HEK293 (cell line): ENCODE measurements around the gene RSRC1.

Experiments used
- FEZF1 ChIP-seq: fragments of 450-650 bp; formaldehyde crosslinking; IDR thresholded peaks from 2 replicates; pipeline ENCODE4 v1.5.1; 2016; ENCODE audit warnings: missing biosample characterization, missing genetic modification characterization
- GLI2 ChIP-seq: fragments of 450-650 bp; formaldehyde crosslinking; IDR thresholded peaks from 2 replicates; pipeline ENCODE4; 2017; ENCODE audit warnings: missing biosample characterization, missing genetic modification characterization, low read depth, borderline replicate concordance
- HOXD13 ChIP-seq: sonication (generic); formaldehyde crosslinking; IDR thresholded peaks from 2 replicates; pipeline ENCODE4 v1.8.0; 2022; ENCODE audit warnings: missing genetic modification reagents, borderline replicate concordance
- ZEB2 ChIP-seq: fragments of 450-650 bp; formaldehyde crosslinking; IDR thresholded peaks from 2 replicates; pipeline ENCODE4 v1.5.1; 2016; ENCODE audit warnings: missing biosample characterization, missing genetic modification characterization
- ZFP37 ChIP-seq: fragments of 450-650 bp; formaldehyde crosslinking; IDR thresholded peaks from 2 replicates; pipeline ENCODE4 v1.5.1; 2016; ENCODE audit warnings: missing biosample characterization, missing genetic modification characterization
- ZFP41 ChIP-seq: fragments of 450-650 bp; formaldehyde crosslinking; IDR thresholded peaks from 2 replicates; pipeline ENCODE4 v1.5.1; 2016; ENCODE audit warnings: missing biosample characterization, missing genetic modification characterization, borderline replicate concordance
- ZNF121 ChIP-seq: fragments of 450-650 bp; formaldehyde crosslinking; IDR thresholded peaks from 2 replicates; pipeline ENCODE4 v1.5.1; 2016; ENCODE audit warnings: missing biosample characterization, missing genetic modification characterization
- ZNF132 ChIP-seq: fragments of 450-650 bp; formaldehyde crosslinking; IDR thresholded peaks from 2 replicates; pipeline ENCODE4 v1.5.1; 2017; ENCODE audit warnings: missing biosample characterization, missing genetic modification characterization, borderline replicate concordance
- ZNF138 ChIP-seq: fragments of 450-650 bp; formaldehyde crosslinking; IDR thresholded peaks from 2 replicates; pipeline ENCODE4 v1.5.1; 2016; ENCODE audit warnings: missing biosample characterization, missing genetic modification characterization, borderline replicate concordance
- ZNF140 ChIP-seq: fragments of 450-650 bp; formaldehyde crosslinking; IDR thresholded peaks from 2 replicates; pipeline ENCODE4 v1.5.1; 2016; ENCODE audit warnings: missing biosample characterization, missing genetic modification characterization
- ZNF157 ChIP-seq: fragments of 450-650 bp; formaldehyde crosslinking; IDR thresholded peaks from 2 replicates; pipeline ENCODE4 v1.5.1; 2016; ENCODE audit warnings: missing biosample characterization, missing genetic modification characterization
- ZNF202 ChIP-seq: fragments of 450-650 bp; formaldehyde crosslinking; IDR thresholded peaks from 2 replicates; pipeline ENCODE4 v1.5.1; 2016; ENCODE audit warnings: missing biosample characterization, missing genetic modification characterization, borderline replicate concordance
- ZNF266 ChIP-seq: fragments of 450-650 bp; formaldehyde crosslinking; IDR thresholded peaks from 2 replicates; pipeline ENCODE4 v1.5.1; 2016; ENCODE audit warnings: missing biosample characterization, missing genetic modification characterization, low read depth
- ZNF362 ChIP-seq: fragments of 450-650 bp; formaldehyde crosslinking; IDR thresholded peaks from 2 replicates; pipeline ENCODE4 v1.5.1; 2016; ENCODE audit warnings: missing biosample characterization, missing genetic modification characterization
- ZNF37A ChIP-seq: fragments of 450-650 bp; IDR thresholded peaks from 2 replicates; pipeline ENCODE4 v1.5.1; 2018; ENCODE audit warnings: missing biosample characterization, missing genetic modification characterization
- ZNF398 ChIP-seq: fragments of 450-650 bp; formaldehyde crosslinking; IDR thresholded peaks from 2 replicates; pipeline ENCODE4 v1.5.1; 2017; ENCODE audit warnings: missing biosample characterization, missing genetic modification characterization
- ZNF404 ChIP-seq: fragments of 450-650 bp; formaldehyde crosslinking; IDR thresholded peaks from 2 replicates; pipeline ENCODE4 v1.5.1; 2017; ENCODE audit warnings: missing biosample characterization, missing genetic modification characterization
- ZNF514 ChIP-seq: fragments of 450-650 bp; formaldehyde crosslinking; IDR thresholded peaks from 2 replicates; pipeline ENCODE4 v1.5.1; 2016; ENCODE audit warnings: missing biosample characterization, missing genetic modification characterization
- ZNF518A ChIP-seq: fragments of 450-650 bp; formaldehyde crosslinking; conservative IDR thresholded peaks from 2 replicates; pipeline ENCODE4 v1.5.1; 2016; ENCODE audit warnings: low read depth, missing biosample characterization, missing genetic modification characterization
- ZNF521 ChIP-seq: fragments of 450-650 bp; formaldehyde crosslinking; IDR thresholded peaks from 2 replicates; pipeline ENCODE4 v1.5.1; 2017; ENCODE audit warnings: missing biosample characterization, mild to moderate bottlenecking, missing genetic modification characterization
- ZNF544 ChIP-seq: fragments of 450-650 bp; formaldehyde crosslinking; IDR thresholded peaks from 2 replicates; pipeline ENCODE4 v1.5.0; 2017; ENCODE audit warnings: missing biosample characterization, missing genetic modification characterization
- ZNF580 ChIP-seq: fragments of 450-650 bp; formaldehyde crosslinking; IDR thresholded peaks from 2 replicates; pipeline ENCODE4 v1.5.1; 2016; ENCODE audit warnings: missing biosample characterization, missing genetic modification characterization
- ZNF585B ChIP-seq: fragments of 450-650 bp; formaldehyde crosslinking; IDR thresholded peaks from 2 replicates; pipeline ENCODE4 v1.5.1; 2016; ENCODE audit warnings: missing biosample characterization, missing genetic modification characterization
- ZNF596 ChIP-seq: fragments of 450-650 bp; IDR thresholded peaks from 2 replicates; pipeline ENCODE4 v1.5.0; 2018; ENCODE audit warnings: missing biosample characterization, mild to moderate bottlenecking, missing genetic modification characterization, moderate library complexity
- ZNF658 ChIP-seq: fragments of 450-650 bp; formaldehyde crosslinking; IDR thresholded peaks from 2 replicates; pipeline ENCODE4; 2016; ENCODE audit warnings: missing biosample characterization, missing genetic modification characterization
- ZNF692 ChIP-seq: fragments of 450-650 bp; formaldehyde crosslinking; IDR thresholded peaks from 2 replicates; pipeline ENCODE4 v1.5.1; 2016; ENCODE audit warnings: missing biosample characterization, missing genetic modification characterization
- ZNF701 ChIP-seq: fragments of 450-650 bp; formaldehyde crosslinking; IDR thresholded peaks from 2 replicates; pipeline ENCODE4 v1.5.1; 2016; ENCODE audit warnings: missing biosample characterization, missing genetic modification characterization
- ZNF776 ChIP-seq: fragments of 450-650 bp; formaldehyde crosslinking; IDR thresholded peaks from 2 replicates; pipeline ENCODE4 v1.5.0; 2017; ENCODE audit warnings: missing biosample characterization, missing genetic modification characterization, borderline replicate concordance
- ZNF843 ChIP-seq: fragments of 450-650 bp; formaldehyde crosslinking; IDR thresholded peaks from 2 replicates; pipeline ENCODE4 v1.5.1; 2016; ENCODE audit warnings: missing biosample characterization, missing genetic modification characterization

RSRC1 gene

GRCh38 chr3:158105119-158105709 lies 4.7 kb upstream of the RSRC1 start (continued):
- no peak for TF ChIP-seq ZNF518A
- TF ChIP-seq ZNF692 (tag by site-specific recombination) = 0 out of 2 replicates have a peak, but pooled peaks have one; percentile 47
- TF ChIP-seq ZNF37A (tag by site-specific recombination) = no peak
- no peak for TF ChIP-seq ZNF157 (tag by site-specific recombination)
- no peak for TF ChIP-seq ZNF404
- TF ChIP-seq ZNF138 (tag by site-specific recombination) = no peak
- TF ChIP-seq ZNF521 (tag by site-specific recombination) = no peak
- TF ChIP-seq ZNF776 (tag by site-specific recombination) = no peak
- no peak for TF ChIP-seq GLI2
- TF ChIP-seq ZNF362 (tag by site-specific recombination) = no peak
- TF ChIP-seq ZNF398 (tag by site-specific recombination) = peak; percentile 36
- TF ChIP-seq ZNF266 = no peak
- TF ChIP-seq ZNF544 (tag by site-specific recombination) = no peak
- TF ChIP-seq ZNF514 (tag by site-specific recombination) = no peak
- no peak for TF ChIP-seq ZNF843 (tag by site-specific recombination)
- no peak for TF ChIP-seq ZNF585B (tag by site-specific recombination)
- no peak for TF ChIP-seq ZNF140
- no peak for TF ChIP-seq ZEB2 (tag by site-specific recombination)
- TF ChIP-seq ZNF596 (tag by site-specific recombination) = no peak
- no peak for TF ChIP-seq ZNF701 (tag by site-specific recombination)
- TF ChIP-seq ZNF121 (tag by site-specific recombination) = no peak
- no peak for TF ChIP-seq HOXD13 (CRISPR knock-in tag)
- TF ChIP-seq ZNF132 (tag by site-specific recombination) = no peak
- TF ChIP-seq FEZF1 (tag by site-specific recombination) = no peak
- TF ChIP-seq ZNF580 (tag by site-specific recombination) = no peak
- no peak for TF ChIP-seq ZFP41
- TF ChIP-seq ZFP37 (tag by site-specific recombination) = peak; percentile 63; the same call in 1 of the 2 replicates
- TF ChIP-seq ZNF658 (tag by site-specific recombination) = no peak
- TF ChIP-seq ZNF202 (tag by site-specific recombination) = no peak
